Measurements from ENCODE around the gene SYT6. TPM values are rescaled to one million over a fixed set of nuclear protein-coding genes. Genes with fewer than 3 reads are reported as not detected.

Gene SYT6
- total RNA-seq, 1 donor from 2014 or later, result 12.6 TPM

DNA sequence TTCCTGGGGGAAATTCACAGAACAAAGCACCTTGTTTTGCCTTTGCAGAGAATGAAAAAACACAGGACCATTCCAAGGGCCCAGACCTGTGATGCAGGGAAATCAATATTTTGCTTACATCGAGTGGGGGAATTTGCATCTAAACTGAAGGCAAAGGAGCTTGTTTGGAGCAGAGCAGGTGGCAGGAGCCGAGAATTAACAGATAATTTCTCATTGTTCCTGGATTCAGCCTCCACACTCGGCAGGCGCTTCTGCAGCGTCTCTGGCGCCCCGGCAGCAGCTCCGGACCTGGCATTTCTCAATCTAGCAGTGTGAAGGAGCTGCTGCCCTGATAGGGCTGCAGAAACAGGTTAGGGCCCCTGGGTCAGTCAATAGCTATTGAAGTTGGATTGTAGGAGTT, 2.0 kb upstream of the SYT6 start:
- no peak for FAIRE-seq

DNA sequence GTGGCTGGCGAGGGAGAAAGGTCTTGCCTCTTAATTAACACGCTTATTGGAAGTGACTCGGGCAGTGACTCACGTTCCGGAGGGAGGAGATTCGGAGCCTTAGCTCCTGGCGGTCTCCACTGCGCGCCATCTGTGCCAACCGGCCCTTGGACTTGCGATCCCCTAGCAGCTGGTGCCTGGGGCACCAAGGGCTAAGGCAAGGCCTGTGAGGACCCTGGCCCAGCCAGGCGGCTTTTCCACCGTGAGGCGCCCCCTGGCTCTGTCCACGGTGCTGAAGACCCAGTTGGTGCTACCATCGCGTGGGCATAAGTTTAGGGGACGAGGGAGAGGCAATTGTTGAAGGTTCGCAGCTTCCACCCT, 1.3 kb upstream of the SYT6 start:
- FAIRE-seq (no peak), DNase-seq (ENCODE audit: low spot score in 2 of 2) (no peak)

More for the DNA sequence above, 2.0 kb upstream of the SYT6 start:
- DNase-seq (ENCODE audit: low spot score in 2 of 2), result no peak

DNA sequence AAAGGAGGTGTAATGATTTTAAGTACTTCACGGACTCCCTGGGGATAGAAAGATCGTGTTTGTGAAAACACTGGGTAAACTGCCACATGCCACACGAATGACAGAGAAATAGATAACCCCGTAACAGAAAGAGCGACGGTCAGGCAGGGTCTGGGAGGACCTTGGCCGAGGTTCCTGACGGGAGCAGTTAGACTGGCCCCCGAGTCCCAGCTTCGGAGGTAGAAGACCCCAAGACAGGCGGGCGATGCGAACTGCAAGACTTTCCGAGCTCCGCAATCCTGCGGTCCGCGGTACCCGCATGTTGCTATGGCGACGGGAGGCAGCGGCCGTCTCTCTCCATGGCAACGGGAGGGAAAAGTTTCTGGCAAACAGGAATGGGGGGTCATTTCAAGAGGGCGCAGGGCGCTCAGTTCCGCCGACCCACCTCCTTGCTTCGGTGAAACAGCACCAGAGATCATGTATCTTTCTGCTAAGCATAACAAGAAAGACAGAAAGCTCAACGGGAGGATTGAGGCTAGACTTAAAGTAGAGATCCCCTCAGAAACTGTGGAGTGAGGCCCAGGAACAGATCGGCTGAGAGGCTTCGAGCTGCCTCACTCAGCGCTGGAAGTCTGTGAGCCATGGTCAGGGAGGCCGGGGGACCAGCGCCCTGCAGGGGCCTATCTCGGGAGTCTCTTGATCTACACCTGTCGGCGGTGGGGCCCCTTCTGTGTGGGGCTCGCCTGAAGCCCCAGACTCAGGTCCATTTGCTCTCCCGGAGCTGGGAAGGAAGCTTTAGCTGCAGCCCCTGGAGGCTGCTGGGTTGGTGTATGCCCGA, 685 bp upstream of the SYT6 start:
- DNase-seq (ENCODE audit: low spot score in 2 of 2), result peak; percentile 40 to 55
- no peak for FAIRE-seq

DNA sequence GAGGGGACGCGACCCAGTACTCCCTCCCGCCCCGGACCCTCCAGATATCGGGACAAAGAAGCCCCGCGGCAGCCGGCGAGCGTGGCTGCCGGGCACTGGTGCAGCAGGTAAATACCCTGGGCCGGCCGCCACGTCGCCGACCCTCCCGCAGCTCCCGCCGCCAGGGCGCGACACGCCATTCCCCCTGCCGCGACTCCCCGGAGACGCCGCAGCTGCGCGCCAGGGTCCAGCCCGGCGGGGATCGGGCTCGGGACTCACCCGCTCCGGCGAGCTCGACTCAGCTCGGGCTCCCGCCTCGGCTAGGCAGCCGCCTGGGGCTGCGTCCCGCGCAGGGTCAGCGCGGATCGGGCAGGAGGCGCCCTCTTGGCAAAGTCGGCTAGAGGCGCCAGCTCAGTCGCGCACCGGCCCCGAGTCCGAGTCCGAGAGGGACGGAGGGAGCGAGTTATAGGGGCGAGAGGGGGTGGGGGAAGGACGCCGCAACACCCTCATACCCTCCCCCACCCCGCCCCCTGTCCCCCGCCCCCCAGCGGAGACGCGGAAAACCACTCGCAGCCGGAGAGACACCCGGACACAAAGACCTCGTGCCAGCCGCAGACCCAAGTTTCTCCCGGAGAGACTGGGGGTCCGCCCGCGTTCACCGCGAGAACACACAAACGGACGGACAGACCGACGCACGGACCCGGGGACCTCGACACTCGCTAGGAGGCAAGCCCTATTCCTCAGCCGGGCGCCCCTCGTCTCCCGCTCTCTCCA, 985 bp downstream of the SYT6 start:
- FAIRE-seq (no peak), DNase-seq (ENCODE audit: low spot score in 2 of 2) (peak; percentile 55 to 63)

DNA sequence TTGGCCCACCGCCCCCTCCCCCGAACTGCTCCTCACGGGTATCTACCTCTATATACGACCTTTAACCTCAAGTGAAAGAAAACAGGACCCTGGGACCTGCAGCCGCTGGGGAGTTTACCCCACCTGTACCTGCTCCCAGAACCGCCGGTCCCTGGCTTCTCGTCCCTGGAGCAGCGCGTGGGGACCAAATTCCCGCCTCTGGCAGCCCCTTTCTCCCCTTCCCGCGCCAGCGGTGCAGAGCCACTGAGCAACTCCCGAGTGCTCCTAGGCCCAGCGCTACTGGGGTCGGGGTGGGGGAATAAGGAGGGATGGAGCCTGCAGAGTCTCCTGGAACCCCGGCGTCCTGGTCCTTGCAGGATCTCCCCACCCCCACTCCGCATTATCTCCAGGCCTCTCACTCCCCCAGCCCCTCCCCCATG, 1.6 kb downstream of the SYT6 start:
- FAIRE-seq (no peak), DNase-seq (ENCODE audit: low spot score in 2 of 2) (no peak)

DNA sequence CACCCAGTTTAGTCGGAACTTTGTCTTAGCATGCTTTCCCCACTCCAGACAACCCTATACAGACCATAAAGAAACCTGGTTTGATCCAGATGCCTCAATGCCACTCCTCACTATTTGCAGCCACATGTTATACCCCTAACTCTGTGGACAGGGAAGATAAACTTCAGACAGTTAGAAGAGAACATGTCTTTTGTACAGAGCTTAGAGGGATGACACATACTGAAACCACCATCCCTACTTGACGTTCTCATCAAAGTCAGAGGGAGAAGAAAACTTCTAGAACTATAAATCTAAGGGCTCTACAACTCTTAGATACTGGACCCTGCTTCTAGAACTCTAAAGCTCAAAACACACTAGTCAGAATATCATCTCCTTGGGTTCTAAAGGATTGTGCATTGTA, 3.7 kb downstream of the SYT6 start:
- FAIRE-seq (no peak), DNase-seq (ENCODE audit: low spot score in 2 of 2) (no peak)

DNA sequence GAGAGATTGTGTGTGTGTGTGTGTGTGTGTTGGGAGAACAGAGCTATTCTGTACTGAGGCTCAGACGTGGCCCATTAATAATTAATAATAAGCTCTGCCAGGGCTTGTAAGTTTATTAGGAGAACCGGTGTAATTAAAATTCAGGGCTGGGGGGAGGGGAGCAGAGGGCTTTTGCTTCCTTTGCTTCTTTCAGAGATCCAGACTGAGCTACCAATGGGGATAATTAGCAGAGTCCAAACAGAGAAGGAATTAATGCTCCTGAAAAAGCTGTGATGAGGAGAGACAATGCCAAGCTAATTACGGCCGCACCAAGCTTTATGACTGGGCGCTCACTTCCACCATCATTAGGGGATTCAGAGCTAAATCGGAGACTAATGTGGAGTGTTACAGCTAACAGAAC, 4.5 kb downstream of the SYT6 start:
- DNase-seq (ENCODE audit: low spot score in 2 of 2) (no peak), FAIRE-seq (no peak)

DNA sequence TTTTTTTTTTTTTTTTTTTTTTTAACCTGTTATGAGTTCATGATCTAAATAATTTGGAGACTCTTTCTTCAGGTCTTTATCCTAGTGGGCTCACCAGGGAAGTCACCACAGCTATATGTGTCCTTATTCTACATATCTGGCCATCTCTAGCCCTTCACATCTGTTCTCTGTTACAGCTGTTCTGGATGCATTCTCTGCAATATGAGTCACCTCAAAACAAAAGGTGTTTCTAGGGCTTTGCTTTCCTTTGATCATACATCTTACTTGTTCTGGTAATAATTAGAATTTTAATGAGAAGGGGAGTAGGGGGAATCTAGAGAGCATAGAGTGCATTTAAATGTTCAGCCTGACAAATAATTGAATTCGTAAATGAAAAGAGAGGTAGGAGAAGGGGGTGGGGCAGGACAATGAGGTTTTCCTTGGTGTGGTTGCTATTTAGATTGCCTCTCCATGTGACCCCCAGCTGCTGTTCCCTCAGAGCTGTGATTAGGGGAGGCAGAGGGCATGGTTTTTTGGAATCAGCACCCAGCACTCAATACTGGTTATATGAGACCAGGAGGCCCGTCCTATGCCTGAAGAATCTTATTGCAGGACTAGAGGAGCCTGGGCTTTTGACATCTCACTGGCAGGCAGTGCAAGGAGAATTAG, 8.0 kb downstream of the SYT6 start:
- DNase-seq (ENCODE audit: low spot score in 2 of 2) (no peak), FAIRE-seq (no peak)

DNA sequence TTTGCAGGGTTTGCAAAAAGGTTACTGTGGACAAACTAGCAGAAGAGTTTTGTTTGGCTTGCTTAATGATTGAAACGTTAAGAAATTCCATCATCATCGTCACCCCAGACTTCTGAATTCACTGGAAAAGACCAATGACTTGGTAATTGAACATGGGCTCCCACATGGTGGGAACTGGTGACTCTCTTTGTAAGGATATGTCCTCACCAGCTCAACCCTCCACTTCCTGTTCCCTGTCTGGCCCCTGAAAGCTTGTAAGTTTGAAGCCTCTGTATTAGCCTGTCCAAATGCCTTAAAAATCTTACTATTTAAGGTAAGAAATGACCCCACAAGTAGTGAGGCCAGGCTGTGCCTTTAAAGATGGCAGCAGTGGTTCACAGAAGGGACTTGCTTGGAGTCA, 9.7 kb downstream of the SYT6 start:
- FAIRE-seq (no peak), DNase-seq (ENCODE audit: low spot score in 2 of 2) (no peak)

DNA sequence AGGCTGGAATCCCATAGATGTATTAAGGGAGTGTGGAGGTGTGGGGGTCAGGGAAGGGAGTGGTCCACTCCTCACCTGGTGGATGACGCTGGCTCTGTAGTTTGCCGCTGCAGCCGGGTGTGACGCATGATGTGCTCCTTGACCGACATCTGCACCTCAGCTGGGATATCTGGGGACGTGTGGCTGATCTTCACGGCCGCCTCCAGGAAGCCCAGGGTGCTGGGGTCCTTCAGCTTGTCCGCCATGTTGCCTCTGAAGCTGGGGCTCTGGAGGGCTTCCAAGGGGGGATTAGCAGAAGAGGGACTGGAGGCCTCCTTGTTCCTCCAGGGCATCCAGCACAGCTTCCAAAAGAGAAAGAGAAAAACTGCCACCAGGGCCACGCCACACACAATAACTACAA, 14.1 kb downstream of the SYT6 start:
- no peak for DNase-seq (ENCODE audit: low spot score in 2 of 2)
- no peak for FAIRE-seq

DNA sequence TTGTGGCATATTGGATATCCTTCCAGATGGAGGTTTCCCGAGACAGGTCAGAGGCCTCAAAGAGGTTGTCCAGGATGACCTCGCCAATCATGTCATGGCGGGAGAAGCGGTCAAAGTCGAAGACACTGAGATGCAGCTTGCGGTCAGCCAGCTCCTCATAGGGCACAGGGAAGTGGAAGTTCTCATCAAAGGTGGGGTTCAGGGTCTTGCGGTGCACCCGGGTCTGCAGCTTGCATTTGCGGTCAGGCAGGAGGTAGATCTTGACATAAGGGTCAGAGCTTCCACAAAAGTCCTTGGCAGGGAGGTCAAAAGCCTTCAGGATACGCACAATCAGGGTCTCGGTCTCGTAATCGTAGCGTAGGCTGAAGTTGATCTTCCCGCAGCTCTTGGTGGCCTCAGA, 16.2 kb downstream of the SYT6 start:
- FAIRE-seq (no peak), DNase-seq (ENCODE audit: low spot score in 2 of 2) (no peak)

DNA sequence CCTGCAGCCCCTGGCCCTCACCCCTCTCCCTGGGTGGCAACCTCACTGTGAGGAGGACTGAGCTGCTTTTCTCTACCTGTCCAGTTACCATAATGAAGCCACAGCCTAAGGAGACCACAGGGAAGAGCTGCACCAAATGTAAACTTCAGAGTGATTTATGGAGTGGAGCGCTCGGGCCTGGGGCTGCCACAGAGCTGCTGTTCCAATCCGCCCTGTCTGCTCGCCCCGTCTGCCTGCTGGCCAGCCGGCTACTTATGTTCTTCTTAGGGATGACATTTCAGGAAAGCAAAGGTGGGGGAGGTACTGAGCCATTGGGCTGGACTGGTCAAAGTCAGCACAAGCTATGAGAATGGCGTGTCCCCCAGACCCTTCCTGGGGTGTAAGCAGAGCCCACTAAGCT, 17.9 kb downstream of the SYT6 start:
- DNase-seq (ENCODE audit: low spot score in 2 of 2) (no peak), FAIRE-seq (no peak)

DNA sequence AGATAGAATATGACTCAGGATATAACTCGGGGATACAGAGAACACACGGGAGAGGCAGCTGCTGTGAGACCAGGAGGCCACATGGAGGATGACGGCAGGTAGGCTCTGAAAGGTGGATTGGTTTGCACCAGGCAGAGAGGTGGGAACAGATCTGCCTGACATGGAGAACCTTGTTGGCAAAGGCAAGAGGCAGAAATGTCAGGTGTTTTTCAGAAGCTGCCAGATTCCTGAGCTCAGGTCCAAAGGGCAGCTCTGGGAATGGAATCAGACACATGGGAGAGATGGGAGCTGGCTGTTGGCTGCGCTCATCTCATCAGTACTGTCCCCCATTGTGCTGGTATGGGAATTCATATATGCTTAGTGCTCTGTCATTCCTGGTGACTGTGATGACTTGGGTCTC, 19.2 kb downstream of the SYT6 start:
- FAIRE-seq (no peak), DNase-seq (ENCODE audit: low spot score in 2 of 2) (no peak)

DNA sequence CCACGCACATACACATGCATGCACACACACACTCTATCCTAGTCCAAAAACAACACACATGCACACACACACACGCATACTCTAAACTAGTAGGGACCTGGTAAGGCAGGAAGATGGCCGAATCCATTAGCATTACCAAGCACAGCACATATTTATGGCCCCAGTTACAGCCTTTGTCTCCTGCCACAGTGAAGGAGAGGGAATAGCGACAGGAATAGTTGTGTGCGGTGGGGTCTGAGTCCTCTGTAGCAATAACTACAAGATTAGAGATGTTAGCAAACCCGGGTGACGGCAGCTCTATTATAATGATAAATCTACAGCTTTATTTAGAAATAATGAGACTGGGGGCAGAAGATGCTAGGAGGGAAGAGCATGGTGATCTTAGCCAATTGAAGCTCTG, 20.5 kb downstream of the SYT6 start:
- FAIRE-seq, result no peak
- DNase-seq (ENCODE audit: low spot score in 2 of 2), result no peak

DNA sequence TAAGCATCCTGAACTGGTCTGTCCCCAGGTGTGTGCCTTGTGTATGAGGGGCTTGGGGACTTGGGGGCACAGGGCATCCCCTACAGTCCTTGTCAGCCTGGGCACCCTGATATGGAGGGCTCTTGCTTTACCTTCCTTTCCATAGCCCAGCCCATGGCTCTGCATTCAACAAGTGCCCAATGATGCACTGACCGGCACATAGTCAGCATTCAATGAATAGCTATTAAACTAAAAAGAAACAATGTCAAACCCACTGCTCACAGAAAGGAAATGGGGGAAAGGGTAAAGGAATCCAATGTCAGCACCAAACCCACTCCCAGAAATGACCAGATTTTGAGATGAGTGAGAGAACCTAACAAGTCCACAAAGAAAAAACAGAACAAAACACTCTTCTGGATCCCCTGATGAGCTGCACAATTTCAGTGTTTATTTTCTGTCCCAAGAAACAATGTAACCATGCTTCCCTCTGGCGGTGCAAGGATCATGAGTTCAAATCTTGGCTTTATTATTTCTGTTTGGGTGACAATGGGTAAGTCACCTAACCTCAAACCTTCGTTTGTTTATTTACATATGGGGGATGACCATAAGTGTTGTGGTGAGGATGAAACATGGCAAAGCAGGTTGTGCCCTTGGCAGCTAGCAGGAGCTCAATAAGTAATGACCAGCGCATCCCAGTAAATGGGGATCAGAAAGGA, 22.0 kb downstream of the SYT6 start:
- DNase-seq (ENCODE audit: low spot score in 2 of 2) (no peak), FAIRE-seq (no peak)

DNA sequence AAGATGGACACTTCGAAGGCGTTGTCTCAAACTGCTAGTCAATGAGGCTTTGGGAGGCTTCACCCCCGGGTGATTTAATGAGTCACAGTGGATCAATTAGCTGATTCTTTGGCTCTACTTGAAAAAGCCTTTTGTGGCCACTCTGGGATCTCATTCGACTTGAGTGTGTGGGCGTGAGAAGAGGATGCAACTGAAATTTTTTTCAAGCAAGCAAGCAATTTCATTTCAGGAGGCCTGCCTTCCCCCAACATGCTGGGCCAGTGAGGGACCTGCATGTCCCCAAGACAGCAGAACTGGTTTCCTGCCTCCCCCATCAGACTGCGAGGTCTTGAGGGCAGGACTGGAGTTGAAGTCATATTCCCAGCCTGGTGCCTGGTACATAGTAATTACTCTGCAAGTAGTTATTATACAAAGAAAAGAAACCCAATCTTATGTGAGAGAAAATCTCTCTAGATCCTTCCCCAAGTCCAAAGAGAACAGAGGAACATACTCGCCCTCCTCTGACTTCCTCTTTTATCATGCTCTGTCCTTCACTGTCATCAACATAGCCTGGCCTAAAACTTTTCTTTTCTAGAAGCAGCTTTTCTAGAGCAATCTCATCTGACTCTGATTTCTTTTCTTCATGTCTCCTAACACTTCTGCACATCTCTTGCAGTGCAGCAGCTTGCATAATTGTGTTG, 22.7 kb downstream of the SYT6 start:
- FAIRE-seq, result no peak
- no peak for DNase-seq (ENCODE audit: low spot score in 2 of 2)

DNA sequence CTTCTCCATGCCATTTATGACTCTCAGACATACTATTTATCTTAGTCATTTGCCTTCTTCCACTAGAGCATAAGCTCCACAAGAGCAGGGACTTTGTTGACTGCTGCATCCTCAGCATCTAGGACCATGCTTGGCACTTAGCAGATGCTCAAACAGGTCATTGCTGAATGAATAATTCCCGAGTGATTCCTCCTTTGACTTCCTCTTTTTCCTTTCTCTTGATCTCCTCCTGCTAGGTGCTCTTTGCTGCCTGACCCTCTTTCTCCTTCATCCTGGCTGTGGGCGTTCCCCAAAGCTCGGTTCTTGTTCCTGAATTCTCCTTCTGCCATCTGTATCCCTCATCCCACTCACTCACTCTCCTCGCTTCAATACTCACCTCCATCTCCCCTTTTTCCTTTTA, 23.5 kb downstream of the SYT6 start:
- no peak for FAIRE-seq

DNA sequence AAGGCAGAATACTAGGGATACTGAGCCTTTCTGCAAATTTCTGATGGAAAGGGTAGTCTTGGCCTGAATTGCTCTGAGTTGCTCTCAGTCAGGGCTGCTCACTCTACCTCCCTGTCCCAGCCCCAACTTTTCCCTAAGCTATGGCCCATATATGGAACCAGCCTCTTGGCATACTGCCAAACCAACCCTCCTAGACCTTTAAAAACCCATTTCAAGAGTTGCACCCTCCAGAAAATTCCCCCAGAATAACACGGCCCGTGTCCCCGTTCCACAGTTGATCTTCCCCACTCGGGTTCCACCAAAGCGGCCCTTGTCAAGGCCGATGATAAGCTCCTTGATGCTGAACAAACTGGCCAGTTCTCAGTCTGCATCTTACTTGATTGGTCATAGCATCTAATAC, 25.4 kb downstream of the SYT6 start:
- no peak for DNase-seq (ENCODE audit: low spot score in 2 of 2)
- no peak for FAIRE-seq

More for the DNA sequence above, 23.5 kb downstream of the SYT6 start:
- no peak for DNase-seq (ENCODE audit: low spot score in 2 of 2)

DNA sequence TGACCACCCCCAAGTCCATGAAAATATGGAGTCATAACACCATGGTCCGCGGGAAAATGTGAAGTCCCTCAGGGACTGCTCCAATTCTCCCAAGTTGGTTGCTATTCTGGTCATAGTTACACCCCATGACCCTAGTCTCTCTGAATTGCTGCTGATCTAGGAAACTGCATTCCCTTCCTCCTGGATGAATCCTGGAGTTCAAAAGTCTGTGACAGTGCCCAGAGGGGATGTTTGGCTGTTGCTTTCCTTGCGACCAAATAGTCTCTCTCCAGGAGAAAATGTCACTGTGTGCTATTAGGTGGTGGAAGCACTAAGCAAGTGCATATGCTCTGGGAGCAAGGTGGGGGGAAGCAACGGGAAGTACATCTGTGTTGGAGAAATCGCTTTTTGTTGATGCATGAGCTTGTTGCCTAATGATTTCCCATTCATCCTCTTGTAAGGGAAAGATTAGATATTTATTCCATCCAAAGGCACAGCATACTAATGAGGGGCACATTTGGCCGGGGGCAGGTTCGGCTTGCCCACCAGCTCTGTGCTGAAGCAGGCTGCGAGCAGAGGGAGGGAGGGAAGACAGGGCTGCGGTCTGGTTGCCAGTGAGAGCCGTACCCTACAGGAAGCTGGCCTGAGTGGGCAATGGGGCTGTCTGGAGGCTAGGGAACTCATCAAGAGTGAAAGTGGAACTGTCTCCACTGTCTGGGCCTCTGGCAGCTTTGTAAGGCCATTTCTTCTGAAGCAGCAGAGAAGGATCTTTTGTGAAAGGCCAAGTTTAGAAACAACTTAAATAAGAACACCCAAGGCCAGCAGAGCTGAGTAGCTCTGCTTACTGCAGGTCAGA, 27.2 kb downstream of the SYT6 start:
- DNase-seq (ENCODE audit: low spot score in 2 of 2), result no peak
- FAIRE-seq, result no peak

DNA sequence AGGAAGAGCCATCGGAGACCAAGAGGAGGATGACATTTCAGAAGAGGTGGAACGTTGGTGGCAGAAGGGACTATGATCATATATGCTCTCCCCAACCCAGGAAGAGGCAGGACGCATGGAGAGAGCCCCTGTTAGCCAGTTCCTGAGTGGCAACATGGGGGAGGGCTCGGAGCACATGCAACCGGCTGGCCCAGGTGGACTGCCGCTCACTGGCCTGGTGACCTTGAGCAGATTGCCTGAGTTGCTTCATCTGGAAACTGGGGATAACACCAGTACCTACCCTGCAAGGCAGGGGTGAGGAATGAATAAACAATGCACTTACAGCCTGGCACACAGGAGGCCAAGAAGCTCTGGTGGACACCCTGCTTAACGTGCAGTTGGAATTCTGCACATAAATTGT, 29.0 kb downstream of the SYT6 start:
- DNase-seq (ENCODE audit: low spot score in 2 of 2), result no peak
- FAIRE-seq, result no peak
